K562 (cell line): ENCODE measurements around the gene OR5P2.
"Not testable (repeated sequence)": the region's sequence is repeated elsewhere in the genome, so short reads cannot be mapped to it uniquely, and the experiment has no call there.

ENCODE experiments used
- CHD2 ChIP-seq: IDR thresholded peaks from 2 replicates; pipeline ENCODE4 v1.6.1; 2011; ENCODE audit warnings: low read depth, low read length
- GATA2 ChIP-seq: sonication (generic); formaldehyde crosslinking; IDR thresholded peaks from 2 replicates; pipeline ENCODE4 v1.4.0; 2020; ENCODE audit warnings: mild to moderate bottlenecking, missing genetic modification reagents
- MCM2 ChIP-seq: fragments of 450-650 bp; IDR thresholded peaks from 2 replicates; pipeline ENCODE4 v1.6.1; 2017; ENCODE audit warnings: low read depth, mild to moderate bottlenecking
- PML ChIP-seq: IDR thresholded peaks from 2 replicates; pipeline ENCODE4 v1.6.1; 2012; ENCODE audit warnings: low read length, inconsistent platforms
- PTBP1 ChIP-seq: fragments of 200-400 bp; formaldehyde crosslinking; IDR thresholded peaks from 2 replicates; pipeline ENCODE4 v1.6.1; 2017; ENCODE audit warnings: low read depth, low read length
- PTTG1 ChIP-seq: fragments of 450-650 bp; IDR thresholded peaks from 2 replicates; pipeline ENCODE4 v1.6.1; 2016; ENCODE audit warnings: low read depth, mild to moderate bottlenecking, missing genetic modification characterization, missing compliant biosample characterization
- RBFOX2 ChIP-seq: fragments of 200-400 bp; formaldehyde crosslinking; IDR thresholded peaks from 2 replicates; pipeline ENCODE4 v1.6.1; 2017; ENCODE audit warnings: low read depth, mild to moderate bottlenecking, low read length, moderate library complexity
- SIRT6 ChIP-seq: IDR thresholded peaks from one replicate; pipeline ENCODE4 v1.6.1; 2012; ENCODE audit warnings: low read depth, mild to moderate bottlenecking, control low read depth, inconsistent platforms, low read length, moderate library complexity
- TCF7 ChIP-seq: sonication (generic); IDR thresholded peaks from 2 replicates; pipeline ENCODE4 v1.6.1; 2016; ENCODE audit warnings: antibody characterized with exemption, borderline replicate concordance
- ZKSCAN1 ChIP-seq: fragments of 150-350 bp; IDR thresholded peaks from 2 replicates; pipeline ENCODE4 v1.6.1; 2016; ENCODE audit warnings: low read depth, low read length
- TF ChIP-seq, protein P1 (sequence below), 3 experiments: IDR thresholded peaks in 2 of 3; conservative IDR thresholded peaks in 1 of 3; 2 replicates each; pipeline ENCODE4 v1.5.1; 2011 to 2012; ENCODE audit warnings: low read length in 3 of 3, mild to moderate bottlenecking in 3 of 3, control low read depth in 2 of 3, improper control_type of control experiment in 1 of 3, inconsistent platforms in 1 of 3, low read depth in 1 of 3, mixed read lengths in 1 of 3, moderate library complexity in 1 of 3; ENCODE audit not compliant: insufficient read depth in 2 of 3
- TF ChIP-seq, protein P2 (sequence below): fragments of 250-450 bp; sonication (Bioruptor Pico); IDR thresholded peaks from 2 replicates; pipeline ENCODE4 v1.5.0; 2020; ENCODE audit warnings: mild to moderate bottlenecking, borderline replicate concordance

DNA sequence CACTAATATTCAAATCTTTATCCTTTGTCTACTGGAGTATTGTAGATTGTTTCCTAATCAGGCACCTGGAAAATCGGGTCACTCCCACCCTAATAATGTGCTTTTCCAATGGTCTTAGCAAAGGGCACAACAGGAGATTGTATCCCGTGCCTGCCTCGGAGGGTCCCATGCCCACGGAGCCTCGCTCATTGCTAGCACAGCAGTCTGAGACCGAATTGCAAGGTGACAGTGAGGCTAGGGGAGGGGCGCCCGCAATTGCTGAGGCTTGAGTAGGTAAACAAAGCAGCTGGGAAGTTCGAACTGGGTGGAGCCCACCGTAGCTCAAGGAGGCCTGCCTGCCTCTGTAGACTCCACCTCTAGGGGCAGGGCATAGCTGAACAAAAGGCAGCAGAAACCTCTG lies 32.4 kb downstream of the OR5P2 start:
- not testable (repeated sequence) for TF ChIP-seq RBFOX2; MCM2; PTBP1; ZKSCAN1; GATA2 (CRISPR knock-in tag); PTTG1 (tag); CHD2; SIRT6; TCF7; PML
- TF ChIP-seq, protein P1, sequence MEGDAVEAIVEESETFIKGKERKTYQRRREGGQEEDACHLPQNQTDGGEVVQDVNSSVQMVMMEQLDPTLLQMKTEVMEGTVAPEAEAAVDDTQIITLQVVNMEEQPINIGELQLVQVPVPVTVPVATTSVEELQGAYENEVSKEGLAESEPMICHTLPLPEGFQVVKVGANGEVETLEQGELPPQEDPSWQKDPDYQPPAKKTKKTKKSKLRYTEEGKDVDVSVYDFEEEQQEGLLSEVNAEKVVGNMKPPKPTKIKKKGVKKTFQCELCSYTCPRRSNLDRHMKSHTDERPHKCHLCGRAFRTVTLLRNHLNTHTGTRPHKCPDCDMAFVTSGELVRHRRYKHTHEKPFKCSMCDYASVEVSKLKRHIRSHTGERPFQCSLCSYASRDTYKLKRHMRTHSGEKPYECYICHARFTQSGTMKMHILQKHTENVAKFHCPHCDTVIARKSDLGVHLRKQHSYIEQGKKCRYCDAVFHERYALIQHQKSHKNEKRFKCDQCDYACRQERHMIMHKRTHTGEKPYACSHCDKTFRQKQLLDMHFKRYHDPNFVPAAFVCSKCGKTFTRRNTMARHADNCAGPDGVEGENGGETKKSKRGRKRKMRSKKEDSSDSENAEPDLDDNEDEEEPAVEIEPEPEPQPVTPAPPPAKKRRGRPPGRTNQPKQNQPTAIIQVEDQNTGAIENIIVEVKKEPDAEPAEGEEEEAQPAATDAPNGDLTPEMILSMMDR (IDR thresholded peaks at IDR 0.05 in 2 of 3, conservative IDR thresholded peaks at IDR 0.05 in 1 of 3; ENCODE audit: insufficient read depth in 2 of 3, low read depth in 1 of 3, low read length in 3 of 3), result not testable (repeated sequence)
- TF ChIP-seq, protein P2, sequence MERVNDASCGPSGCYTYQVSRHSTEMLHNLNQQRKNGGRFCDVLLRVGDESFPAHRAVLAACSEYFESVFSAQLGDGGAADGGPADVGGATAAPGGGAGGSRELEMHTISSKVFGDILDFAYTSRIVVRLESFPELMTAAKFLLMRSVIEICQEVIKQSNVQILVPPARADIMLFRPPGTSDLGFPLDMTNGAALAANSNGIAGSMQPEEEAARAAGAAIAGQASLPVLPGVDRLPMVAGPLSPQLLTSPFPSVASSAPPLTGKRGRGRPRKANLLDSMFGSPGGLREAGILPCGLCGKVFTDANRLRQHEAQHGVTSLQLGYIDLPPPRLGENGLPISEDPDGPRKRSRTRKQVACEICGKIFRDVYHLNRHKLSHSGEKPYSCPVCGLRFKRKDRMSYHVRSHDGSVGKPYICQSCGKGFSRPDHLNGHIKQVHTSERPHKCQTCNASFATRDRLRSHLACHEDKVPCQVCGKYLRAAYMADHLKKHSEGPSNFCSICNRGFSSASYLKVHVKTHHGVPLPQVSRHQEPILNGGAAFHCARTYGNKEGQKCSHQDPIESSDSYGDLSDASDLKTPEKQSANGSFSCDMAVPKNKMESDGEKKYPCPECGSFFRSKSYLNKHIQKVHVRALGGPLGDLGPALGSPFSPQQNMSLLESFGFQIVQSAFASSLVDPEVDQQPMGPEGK, result not testable (repeated sequence)
